Smooth muscle cell (in vitro differentiated cells): ENCODE results near the gene BANP. TPM values are rescaled to one million over a fixed set of nuclear protein-coding genes. Genes with fewer than 3 reads are reported as not detected.
A peak's percentile ranks its signal among the peaks of the same experiment; 100 is the strongest.
"Not testable (repeated sequence)": the region's sequence is repeated elsewhere in the genome, so short reads cannot be mapped to it uniquely, and the experiment has no call there.

Experiments used
- DNase-seq: peaks from one replicate; lab custom pipeline; 2025; ENCODE audit not compliant: unreplicated experiment; lab: John Stamatoyannopoulos, UW
- H2AFZ ChIP-seq: fragments of 200-600 bp; sonication (generic); 2 replicates; pipeline ENCODE4 v1.6.0; 2016; ENCODE audit warnings: antibody characterized with exemption, low read depth, mild to moderate bottlenecking
- H3F3A ChIP-seq: fragments of 200-600 bp; sonication (generic); 2 replicates; pipeline ENCODE4 v1.6.0; 2017; ENCODE audit warnings: antibody characterized with exemption, low read depth
- H3K27ac ChIP-seq: fragments of 200-600 bp; sonication (generic); 2 replicates; pipeline ENCODE4 v1.5.1; 2016; ENCODE audit warnings: low read depth, mild to moderate bottlenecking
- H3K27me3 ChIP-seq: fragments of 200-600 bp; sonication (generic); 2 replicates; pipeline ENCODE4 v1.6.1; 2016; ENCODE audit warnings: low read depth, mild to moderate bottlenecking
- H3K36me3 ChIP-seq: fragments of 200-600 bp; sonication (generic); 2 replicates; pipeline ENCODE4 v1.5.1; 2016; ENCODE audit warnings: low read depth
- H3K4me1 ChIP-seq: fragments of 200-600 bp; sonication (generic); 2 replicates; pipeline ENCODE4 v1.5.1; 2016; ENCODE audit warnings: low read depth
- H3K4me2 ChIP-seq: fragments of 200-600 bp; sonication (generic); 2 replicates; pipeline ENCODE4 v1.6.0; 2016; ENCODE audit warnings: mild to moderate bottlenecking
- H3K4me3 ChIP-seq: fragments of 200-600 bp; sonication (generic); 2 replicates; pipeline ENCODE4 v1.5.1; 2016; ENCODE audit warnings: mild to moderate bottlenecking
- H3K79me2 ChIP-seq: fragments of 200-600 bp; sonication (generic); 2 replicates; pipeline ENCODE4 v1.6.0; 2016; ENCODE audit warnings: low read depth, mild to moderate bottlenecking
- H3K9ac ChIP-seq: fragments of 200-600 bp; sonication (generic); 2 replicates; pipeline ENCODE4 v1.6.0; 2016; ENCODE audit warnings: low read depth
- H3K9me3 ChIP-seq: fragments of 200-600 bp; sonication (generic); replicated peaks from 2 replicates; pipeline ENCODE4 v1.5.1; 2016; ENCODE audit warnings: low read depth
- H4K20me1 ChIP-seq: fragments of 200-600 bp; sonication (generic); 2 replicates; pipeline ENCODE4 v1.6.0; 2016; ENCODE audit warnings: low read depth
- WGBS: methylation state at CpG from one replicate; pipeline ENCODE4 v1.1.7; 2016; ENCODE audit warnings: low lambda C conversion rate; 5-methylcytosine and 5-hydroxymethylcytosine counted together
- polyA plus RNA-seq: library from polyadenylated mRNA; unstranded; fragments of >200 nt; fragmentation: Nextera tagmentation; extraction: Ambion mirVana; gene quantifications from 2 replicates; pipeline ENCODE4 v1.2.1, GENCODE V29; 2016
- total RNA-seq: library from RNA; depleted of rRNA; stranded (reverse); fragments of >200 nt; gene quantifications from 2 replicates; pipeline ENCODE4 v1.2.3, GENCODE V29; 2014
- TF ChIP-seq, protein P1 (sequence below): fragments of 200-600 bp; sonication (generic); IDR thresholded peaks from 2 replicates; pipeline ENCODE4 v1.5.1; 2017; ENCODE audit warnings: borderline replicate concordance, mild to moderate bottlenecking, antibody characterized with exemption; ENCODE audit not compliant: insufficient read depth, poor library complexity, severe bottlenecking

The BANP gene
- total and polyA plus RNA-seq, 2 experiments from 2014 or later, result 11.5 to 19.5 TPM

DNA sequence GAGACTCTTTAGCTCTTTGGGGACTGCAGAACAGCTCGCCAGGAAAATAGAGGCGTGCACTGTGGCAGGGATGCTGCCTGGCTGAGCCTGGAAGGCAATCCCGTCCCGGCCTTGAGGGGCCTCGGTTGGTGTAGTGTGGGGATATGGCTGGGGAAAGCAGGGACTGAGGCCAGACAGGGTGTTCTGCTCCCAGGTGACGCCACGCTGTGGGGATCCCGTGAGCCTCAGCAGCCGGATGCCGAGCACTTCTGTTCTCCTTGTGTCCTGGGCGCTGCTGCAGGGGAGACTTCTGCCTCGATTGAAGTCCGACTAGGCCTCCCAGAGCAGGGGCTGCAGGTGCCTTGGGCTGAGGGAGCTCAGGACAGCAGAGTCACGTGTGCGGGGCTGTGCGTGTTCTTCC, 72.6 kb downstream of the BANP start:
- H3K9ac ChIP-seq, result no peak overlapping the region
- H3K27ac ChIP-seq, result no peak overlapping the region
- peaks cover 39% of the 10 kb centered on the region for H4K20me1 ChIP-seq
- no peaks in the 10 kb centered on the region for H3K9me3 ChIP-seq
- DNase-seq, result no peak
- WGBS, result over 99% methylated on average over 16 of the region's 16 CpGs
- TF ChIP-seq, protein P1, sequence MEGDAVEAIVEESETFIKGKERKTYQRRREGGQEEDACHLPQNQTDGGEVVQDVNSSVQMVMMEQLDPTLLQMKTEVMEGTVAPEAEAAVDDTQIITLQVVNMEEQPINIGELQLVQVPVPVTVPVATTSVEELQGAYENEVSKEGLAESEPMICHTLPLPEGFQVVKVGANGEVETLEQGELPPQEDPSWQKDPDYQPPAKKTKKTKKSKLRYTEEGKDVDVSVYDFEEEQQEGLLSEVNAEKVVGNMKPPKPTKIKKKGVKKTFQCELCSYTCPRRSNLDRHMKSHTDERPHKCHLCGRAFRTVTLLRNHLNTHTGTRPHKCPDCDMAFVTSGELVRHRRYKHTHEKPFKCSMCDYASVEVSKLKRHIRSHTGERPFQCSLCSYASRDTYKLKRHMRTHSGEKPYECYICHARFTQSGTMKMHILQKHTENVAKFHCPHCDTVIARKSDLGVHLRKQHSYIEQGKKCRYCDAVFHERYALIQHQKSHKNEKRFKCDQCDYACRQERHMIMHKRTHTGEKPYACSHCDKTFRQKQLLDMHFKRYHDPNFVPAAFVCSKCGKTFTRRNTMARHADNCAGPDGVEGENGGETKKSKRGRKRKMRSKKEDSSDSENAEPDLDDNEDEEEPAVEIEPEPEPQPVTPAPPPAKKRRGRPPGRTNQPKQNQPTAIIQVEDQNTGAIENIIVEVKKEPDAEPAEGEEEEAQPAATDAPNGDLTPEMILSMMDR, result no peak
- no peak overlapping the region for H3K4me3 ChIP-seq
- H3F3A ChIP-seq, result no peaks in the 10 kb centered on the region
- no peaks in the 10 kb centered on the region for H3K36me3 ChIP-seq
- no peak overlapping the region for H2AFZ ChIP-seq
- H3K4me2 ChIP-seq, result no peak overlapping the region
- H3K79me2 ChIP-seq, result no peaks in the 10 kb centered on the region
- H3K4me1 ChIP-seq, result peaks cover 6% of the 10 kb centered on the region
- H3K27me3 ChIP-seq, result no peaks in the 10 kb centered on the region

DNA sequence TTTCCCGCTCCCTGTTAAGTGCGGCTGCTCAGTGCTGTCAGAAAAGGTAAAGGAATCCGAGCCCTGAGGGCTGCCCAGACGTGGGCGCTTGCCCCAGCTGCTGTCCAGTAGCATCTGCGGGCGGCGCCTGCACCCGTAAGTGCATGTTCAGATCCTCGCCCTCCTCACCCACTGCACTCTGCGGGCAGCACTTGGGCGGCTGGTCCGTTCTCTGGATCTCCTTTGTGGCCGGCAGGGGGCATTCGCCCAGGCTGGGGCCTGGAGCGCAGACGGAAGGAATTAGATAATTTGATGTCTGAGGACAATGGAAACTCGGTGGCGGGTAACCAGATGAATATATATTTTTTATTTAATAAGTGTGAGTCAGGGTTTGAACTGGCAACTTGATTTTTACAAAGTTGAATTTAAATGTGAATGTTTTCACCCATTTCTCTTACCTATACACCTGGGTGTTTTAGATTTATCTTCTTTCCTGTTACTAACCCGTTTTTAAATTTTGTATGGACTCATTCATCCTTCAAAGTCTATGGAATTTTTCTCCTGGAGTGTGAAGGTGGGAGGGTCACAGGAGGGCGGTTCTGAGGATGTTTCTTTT, 73.4 kb downstream of the BANP start:
- Histone ChIP-seq H3K27ac (peak overlapping the region; percentile 64), H3K9ac (peak overlapping the region; percentile 19)

DNA sequence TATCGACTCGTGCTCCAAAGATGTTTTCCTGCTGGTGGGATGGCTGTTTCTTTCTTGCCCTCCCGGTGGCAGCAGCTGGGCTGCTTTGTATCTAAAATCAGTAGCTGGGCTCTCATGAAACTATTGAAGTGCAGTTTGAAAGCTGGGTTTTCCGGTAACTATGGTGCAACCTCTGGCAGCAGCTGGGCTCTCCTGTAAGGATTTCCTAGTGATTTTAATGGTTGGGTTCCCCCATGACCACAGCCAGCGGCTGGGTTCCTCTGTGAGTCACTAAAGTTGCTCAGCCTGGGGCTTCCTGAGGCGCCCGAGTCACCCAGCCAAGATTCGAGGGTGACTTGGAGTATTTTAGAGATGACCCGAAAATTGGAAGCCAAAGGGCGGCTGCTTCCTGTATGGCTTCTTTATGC, 73.9 kb downstream of the BANP start:
- not testable (repeated sequence) for H3K36me3 ChIP-seq, H3K4me3 ChIP-seq, H3K79me2 ChIP-seq, H2AFZ ChIP-seq, H3F3A ChIP-seq, H3K4me1 ChIP-seq, H3K27me3 ChIP-seq, H3K9me3 ChIP-seq
- peaks cover 39% of the 10 kb centered on the region for H4K20me1 ChIP-seq
- peak overlapping the region; percentile 64 for H3K27ac ChIP-seq
- peak overlapping the region; percentile 58 for H3K4me2 ChIP-seq
- peak; percentile 5 for DNase-seq
- WGBS, result 40% methylated on average over 10 of the region's 10 CpGs
- H3K9ac ChIP-seq, result peak overlapping the region; percentile 19

More for the DNA sequence above, 73.4 kb downstream of the BANP start:
- H2AFZ ChIP-seq, H3F3A ChIP-seq, H3K4me3 ChIP-seq, H3K79me2 ChIP-seq, H3K27me3 ChIP-seq, H3K9me3 ChIP-seq, H3K36me3 ChIP-seq, H3K4me1 ChIP-seq: not testable (repeated sequence)
- Histone ChIP-seq H3K4me2 (peak overlapping the region; percentile 52), H4K20me1 (peaks cover 39% of the 10 kb centered on the region)
- WGBS, result 73% methylated on average over 21 of the region's 21 CpGs
- TF ChIP-seq, protein P1, result peak; percentile 70
- peak; percentile 5 for DNase-seq

DNA sequence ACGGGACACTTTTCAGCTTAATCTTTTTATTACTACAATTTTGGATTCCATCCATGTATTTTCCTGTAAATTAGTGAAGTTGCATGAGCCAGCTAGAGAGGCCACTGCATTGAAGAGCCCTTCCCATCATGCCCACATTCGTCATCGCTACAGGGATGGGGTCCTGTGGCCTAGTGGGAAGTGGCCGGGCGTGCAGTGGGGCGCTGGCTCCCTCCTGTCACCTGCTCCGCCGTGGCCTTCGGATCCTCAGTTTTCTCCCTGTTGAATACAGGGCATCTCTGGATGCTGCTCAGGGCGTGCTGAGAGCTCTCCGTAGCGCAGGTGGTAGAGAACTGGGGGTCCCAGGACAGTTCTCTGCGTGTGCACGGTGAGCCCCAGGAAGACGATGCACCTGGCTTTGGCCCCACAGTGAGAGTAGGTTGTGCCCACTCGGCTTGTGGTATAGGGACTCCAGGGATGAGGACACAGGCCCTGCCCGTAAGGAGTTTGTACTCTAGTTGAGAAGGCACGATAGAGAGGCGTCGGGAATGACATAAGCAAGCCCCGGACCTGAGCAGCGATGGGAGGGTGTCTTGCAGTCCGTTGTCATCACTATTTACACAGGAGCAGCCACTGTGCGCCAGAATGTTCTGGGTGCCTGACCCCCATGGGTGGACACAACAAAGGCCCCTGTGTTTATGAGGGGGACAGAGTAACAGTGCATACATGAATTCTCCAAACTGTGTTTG, 74.8 kb downstream of the BANP start:
- H4K20me1 ChIP-seq, result peaks cover 34% of the 10 kb centered on the region
- H3K27me3 ChIP-seq, H2AFZ ChIP-seq, H3K4me2 ChIP-seq, H3K4me3 ChIP-seq, H3K9me3 ChIP-seq, H3K4me1 ChIP-seq, DNase-seq, H3F3A ChIP-seq, H3K79me2 ChIP-seq, H3K9ac ChIP-seq, H3K36me3 ChIP-seq: not testable (repeated sequence)
- H3K27ac ChIP-seq, result peak overlapping the region; percentile 12
- 98% methylated on average over 24 of the region's 24 CpGs for WGBS
